Activated naive CD4-positive, alpha-beta T cell treated with Interleukin-2 at 50 U/mL for 16 hours (primary cell): ENCODE data around the gene NINJ1.

Source experiments
- DNase-seq: peaks from one replicate; pipeline ENCODE4 v3.0.0-alpha.2; 2020

The NINJ1 gene

GRCh38 chr9:93099551-93100275, 34.3 kb downstream of the NINJ1 start:
- DNase-seq: no peak

- peak; percentile 70 for DNase-seq
Observed at GRCh38 chr9:93098236-93098946, 35.7 kb downstream of the NINJ1 start.

GRCh38 chr9:93097511-93098201, 36.4 kb downstream of the NINJ1 start:
- no peak for DNase-seq

- DNase-seq: no peak
Observed at GRCh38 chr9:93096811-93097382, 37.2 kb downstream of the NINJ1 start.

- peak; percentile 60 for DNase-seq
Observed at GRCh38 chr9:93096131-93096802, 37.8 kb downstream of the NINJ1 start, which contains the start of gene CARD19. CARD19 (plus strand) TSS chr9:93096217; CDS start chr9:93096346, 129 bp downstream.

- peak; percentile 100 for DNase-seq
Observed at GRCh38 chr9:93095205-93096130, 38.6 kb downstream of the NINJ1 start.

GRCh38 chr9:93094658-93095204, 39.3 kb downstream of the NINJ1 start:
- no peak for DNase-seq

- DNase-seq: no peak
Observed at GRCh38 chr9:93093877-93094657, 40.0 kb downstream of the NINJ1 start.

- DNase-seq: no peak
Observed at GRCh38 chr9:93093127-93093876, 40.7 kb downstream of the NINJ1 start.

GRCh38 chr9:93092251-93092991, 41.6 kb downstream of the NINJ1 start:
- no peak for DNase-seq

- DNase-seq: peak; percentile 71
Observed at GRCh38 chr9:93091453-93092081, 42.5 kb downstream of the NINJ1 start.

GRCh38 chr9:93091056-93091452, 43.0 kb downstream of the NINJ1 start:
- DNase-seq: no peak

GRCh38 chr9:93090091-93090655, 43.9 kb downstream of the NINJ1 start:
- DNase-seq: no peak

GRCh38 chr9:93089481-93089991, 44.5 kb downstream of the NINJ1 start:
- DNase-seq: no peak

GRCh38 chr9:93089024-93089423, 45.0 kb downstream of the NINJ1 start:
- no peak for DNase-seq

GRCh38 chr9:93088656-93089015, 45.4 kb downstream of the NINJ1 start:
- no peak for DNase-seq

- DNase-seq: no peak
Observed at GRCh38 chr9:93087971-93088655, 45.9 kb downstream of the NINJ1 start.
